WTC11 (cell line): ENCODE measurements around the gene FAM187B. TPM values are rescaled to one million over a fixed set of nuclear protein-coding genes. Genes with fewer than 3 reads are reported as not detected.
"Not testable (repeated sequence)": the region's sequence is repeated elsewhere in the genome, so short reads cannot be mapped to it uniquely, and the experiment has no call there.

Experiments
- ATAC-seq: fragments of 200-7000 bp; cut with Tn5 transposase; 2 replicates; pipeline ENCODE4 v1.10.0; 2021; ENCODE audit warnings: mild to moderate bottlenecking, moderate library complexity
- CTCF ChIA-PET: fragments of 300-600 bp; sonication (Branson Sonifier 250); formaldehyde crosslinking; loops from one replicate; lab custom pipeline; 2021; ENCODE audit warnings: antibody characterized with exemption; lab: Charles Lee
- POLR2A ChIA-PET: fragments of 350-600 bp; sonication (Branson Sonifier 250); formaldehyde crosslinking; loops from one replicate; lab custom pipeline; 2021; ENCODE audit warnings: antibody characterized with exemption; lab: Charles Lee
- DNase-seq: peaks from one replicate; pipeline ENCODE4 v3.0.0; 2021; ENCODE audit warnings: low spot score
- H3K27ac Mint-ChIP-seq: 2 replicates; pipeline ENCODE4 v1.8.0; 2021; ENCODE audit warnings: mixed read lengths
- H3K27me3 Mint-ChIP-seq: 2 replicates; pipeline ENCODE4 v1.8.0; 2021; ENCODE audit warnings: low read depth, mild to moderate bottlenecking, moderate library complexity, mixed read lengths
- H3K36me3 Mint-ChIP-seq: 2 replicates; pipeline ENCODE4 v1.8.0; 2021; ENCODE audit warnings: mixed read lengths
- H3K4me1 Mint-ChIP-seq: 2 replicates; pipeline ENCODE4 v1.8.0; 2022; ENCODE audit warnings: mixed read lengths
- H3K4me3 Mint-ChIP-seq: 2 replicates; pipeline ENCODE4 v1.8.0; 2021; ENCODE audit warnings: mild to moderate bottlenecking, moderate library complexity, mixed read lengths
- H3K9me3 Mint-ChIP-seq: 2 replicates; pipeline ENCODE4 v1.8.0; 2021; ENCODE audit warnings: mixed read lengths
- AR ChIP-seq: fragments of 250-450 bp; sonication (Bioruptor Pico); IDR thresholded peaks from 2 replicates; pipeline ENCODE4 v1.9.0; 2021; ENCODE audit warnings: mild to moderate bottlenecking
- CREM ChIP-seq: sonication (generic); formaldehyde crosslinking; IDR thresholded peaks from 2 replicates; pipeline ENCODE4 v1.8.1; 2022; ENCODE audit warnings: mild to moderate bottlenecking, missing genetic modification reagents, moderate library complexity
- EMX1 ChIP-seq: fragments of 250-450 bp; sonication (Bioruptor Pico); IDR thresholded peaks from 2 replicates; pipeline ENCODE4 v1.8.0; 2021; ENCODE audit warnings: mild to moderate bottlenecking
- HMGXB4 ChIP-seq: sonication (generic); formaldehyde crosslinking; IDR thresholded peaks from 2 replicates; pipeline ENCODE4 v1.8.1; 2023; ENCODE audit warnings: mild to moderate bottlenecking, moderate library complexity, missing genetic modification reagents
- NR3C1 ChIP-seq: sonication (generic); formaldehyde crosslinking; conservative IDR thresholded peaks from 2 replicates; pipeline ENCODE4 v1.8.1; 2023; ENCODE audit warnings: low read depth, mild to moderate bottlenecking, missing genetic modification reagents
- ZNF138 ChIP-seq: sonication (generic); formaldehyde crosslinking; conservative IDR thresholded peaks from 2 replicates; pipeline ENCODE4 v1.8.1; 2022; ENCODE audit warnings: mild to moderate bottlenecking, moderate library complexity, missing genetic modification reagents
- total RNA-seq: library from RNA; stranded (reverse); gene quantifications from 3 replicates; pipeline ENCODE4 v1.2.3, GENCODE V29; 2021
- TF ChIP-seq, protein P1 (sequence below): sonication (generic); formaldehyde crosslinking; IDR thresholded peaks from 2 replicates; pipeline ENCODE4 v1.8.0; 2022; ENCODE audit warnings: mild to moderate bottlenecking, missing genetic modification reagents
- TF ChIP-seq, protein P2 (sequence below): sonication (generic); formaldehyde crosslinking; IDR thresholded peaks from 2 replicates; pipeline ENCODE4 v1.8.0; 2022; ENCODE audit warnings: mild to moderate bottlenecking, missing genetic modification reagents
- TF ChIP-seq, protein P3 (sequence below): fragments of 250-450 bp; sonication (Bioruptor Pico); IDR thresholded peaks from 2 replicates; pipeline ENCODE4 v1.8.0; 2021; ENCODE audit warnings: mild to moderate bottlenecking

Gene FAM187B
- total RNA-seq, 1 experiment from 2014 or later, result 0.20 TPM

DNA sequence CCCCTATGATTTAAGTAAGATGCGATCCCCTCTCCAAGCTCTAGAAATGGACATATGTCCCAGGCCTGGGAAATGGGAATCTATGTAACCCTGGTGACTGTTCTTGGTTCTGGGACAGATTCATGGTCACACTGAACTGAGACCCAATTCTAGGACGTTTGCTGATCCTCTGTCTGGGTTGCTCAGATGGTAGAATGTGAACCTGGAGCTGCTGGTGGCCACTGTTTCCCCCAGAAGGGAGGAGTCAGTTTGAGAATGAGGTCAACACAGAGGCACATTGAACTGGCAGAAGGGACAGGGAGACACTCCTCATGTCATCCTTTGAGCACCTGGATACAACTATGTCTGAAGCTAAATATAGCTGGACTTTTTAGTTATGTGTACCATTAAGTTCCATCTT, 29.1 kb downstream of the FAM187B start:
- peaks cover 10% of the 10 kb centered on the region for H3K27me3 Mint-ChIP-seq
- peaks cover 54% of the 10 kb centered on the region for H3K4me1 Mint-ChIP-seq
- CTCF ChIA-PET, result interaction anchor here (1.1 to 2.1 kb wide), 2 partner anchors 56 to 58 kb away, joined by 3 to 14 read pairs; partner anchors contain the start of gene FXYD7
- ATAC-seq (no peak), DNase-seq (no peak)
- no peaks in the 10 kb centered on the region for H3K9me3 Mint-ChIP-seq
- H3K4me3 Mint-ChIP-seq, result no peak overlapping the region
- H3K36me3 Mint-ChIP-seq, result no peaks in the 10 kb centered on the region
- POLR2A ChIA-PET, result no interaction called here
- no peak overlapping the region for H3K27ac Mint-ChIP-seq
- no peak for TF ChIP-seq EMX1 (CRISPR knock-in tag)
- no peak for TF ChIP-seq AR
- TF ChIP-seq CREM (CRISPR knock-in tag), result no peak
- no peak for TF ChIP-seq ZNF138
- TF ChIP-seq, protein P1, sequence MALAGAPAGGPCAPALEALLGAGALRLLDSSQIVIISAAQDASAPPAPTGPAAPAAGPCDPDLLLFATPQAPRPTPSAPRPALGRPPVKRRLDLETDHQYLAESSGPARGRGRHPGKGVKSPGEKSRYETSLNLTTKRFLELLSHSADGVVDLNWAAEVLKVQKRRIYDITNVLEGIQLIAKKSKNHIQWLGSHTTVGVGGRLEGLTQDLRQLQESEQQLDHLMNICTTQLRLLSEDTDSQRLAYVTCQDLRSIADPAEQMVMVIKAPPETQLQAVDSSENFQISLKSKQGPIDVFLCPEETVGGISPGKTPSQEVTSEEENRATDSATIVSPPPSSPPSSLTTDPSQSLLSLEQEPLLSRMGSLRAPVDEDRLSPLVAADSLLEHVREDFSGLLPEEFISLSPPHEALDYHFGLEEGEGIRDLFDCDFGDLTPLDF, result no peak
- TF ChIP-seq, protein P2, sequence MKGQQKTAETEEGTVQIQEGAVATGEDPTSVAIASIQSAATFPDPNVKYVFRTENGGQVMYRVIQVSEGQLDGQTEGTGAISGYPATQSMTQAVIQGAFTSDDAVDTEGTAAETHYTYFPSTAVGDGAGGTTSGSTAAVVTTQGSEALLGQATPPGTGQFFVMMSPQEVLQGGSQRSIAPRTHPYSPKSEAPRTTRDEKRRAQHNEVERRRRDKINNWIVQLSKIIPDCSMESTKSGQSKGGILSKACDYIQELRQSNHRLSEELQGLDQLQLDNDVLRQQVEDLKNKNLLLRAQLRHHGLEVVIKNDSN, result no peak
- no peak for TF ChIP-seq HMGXB4
- no peak for TF ChIP-seq NR3C1 (CRISPR knock-in tag)

- H3K9me3 Mint-ChIP-seq, POLR2A ChIA-PET, H3K27ac Mint-ChIP-seq, H3K4me3 Mint-ChIP-seq, CTCF ChIA-PET, ATAC-seq, H3K36me3 Mint-ChIP-seq, DNase-seq, H3K27me3 Mint-ChIP-seq: not testable (repeated sequence)
- peaks cover 30% of the 10 kb centered on the region for H3K4me1 Mint-ChIP-seq
Measured at GRCh38 chr19:35196861-35197260, 31.7 kb downstream of the FAM187B start.

- Mint-ChIP-seq H3K4me1 (peaks cover 19% of the 10 kb centered on the region), H3K4me3 (no peak overlapping the region), H3K36me3 (no peaks in the 10 kb centered on the region), H3K27me3 (peaks cover 3% of the 10 kb centered on the region; the same call in 1 of the 2 replicates), H3K27ac (no peak overlapping the region), H3K9me3 (peaks cover 4% of the 10 kb centered on the region)
- CTCF ChIA-PET, result no interaction called here
- DNase-seq (no peak), ATAC-seq (no peak)
- POLR2A ChIA-PET, result no interaction called here
- TF ChIP-seq, protein P3, sequence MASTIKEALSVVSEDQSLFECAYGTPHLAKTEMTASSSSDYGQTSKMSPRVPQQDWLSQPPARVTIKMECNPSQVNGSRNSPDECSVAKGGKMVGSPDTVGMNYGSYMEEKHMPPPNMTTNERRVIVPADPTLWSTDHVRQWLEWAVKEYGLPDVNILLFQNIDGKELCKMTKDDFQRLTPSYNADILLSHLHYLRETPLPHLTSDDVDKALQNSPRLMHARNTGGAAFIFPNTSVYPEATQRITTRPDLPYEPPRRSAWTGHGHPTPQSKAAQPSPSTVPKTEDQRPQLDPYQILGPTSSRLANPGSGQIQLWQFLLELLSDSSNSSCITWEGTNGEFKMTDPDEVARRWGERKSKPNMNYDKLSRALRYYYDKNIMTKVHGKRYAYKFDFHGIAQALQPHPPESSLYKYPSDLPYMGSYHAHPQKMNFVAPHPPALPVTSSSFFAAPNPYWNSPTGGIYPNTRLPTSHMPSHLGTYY (CRISPR knock-in tag), result no peak
Measured at GRCh38 chr19:35195830-35196229, 32.7 kb downstream of the FAM187B start.
